Transverse colon (tissue), 4 donors: ENCODE data around the gene RYR3. TPM values are rescaled to one million over a fixed set of nuclear protein-coding genes. Genes with fewer than 3 reads are reported as not detected.

Experiments
- DNase-seq: peaks from one replicate; pipeline ENCODE4 v3.0.0-alpha.2; 2019
- H3K27ac ChIP-seq, 4 donors: fragments of 200-600 bp; sonication (generic); 2 replicates each; pipeline ENCODE4 v1.5.1; 2016 to 2018; ENCODE audit warnings: inconsistent platforms in 4 of 4
- H3K27me3 ChIP-seq: fragments of 200-600 bp; sonication (generic); 2 replicates; pipeline ENCODE4 v1.5.1; 2017; ENCODE audit warnings: inconsistent platforms
- H3K36me3 ChIP-seq, 4 donors: fragments of 200-600 bp; sonication (generic); 2 replicates each; pipeline ENCODE4 v1.5.1; 2017 to 2019; ENCODE audit warnings: inconsistent platforms in 4 of 4
- H3K4me1 ChIP-seq, 4 donors: fragments of 200-600 bp; sonication (generic); 2 replicates each; pipeline ENCODE4 v1.5.1; 2017 to 2020; ENCODE audit warnings: inconsistent platforms in 4 of 4
- H3K4me3 ChIP-seq, 4 donors: fragments of 200-600 bp; sonication (generic); 1 replicate in 1 of 4; 2 replicates in 3 of 4; pipeline versions ENCODE4 v1.5.1 to v1.6.1; 2017 to 2019; ENCODE audit warnings: inconsistent platforms in 4 of 4
- H3K9me3 ChIP-seq, 2 donors: fragments of 200-600 bp; sonication (generic); 2 replicates each; pipeline ENCODE4 v1.5.1; 2017 to 2019; ENCODE audit warnings: inconsistent platforms in 2 of 2
- CTCF ChIP-seq, 5 experiments: fragments of 200-600 bp in 3 of 5; fragments of 450-650 bp in 2 of 5; sonication (generic) in 3 of 5; IDR thresholded peaks; 1 replicate in 2 of 5; 2 replicates in 3 of 5; pipeline ENCODE4 v1.5.1; 2016 to 2017; ENCODE audit warnings: antibody characterized with exemption in 5 of 5, inconsistent platforms in 3 of 5, mild to moderate bottlenecking in 2 of 5, moderate library complexity in 1 of 5
- EP300 ChIP-seq: sonication (generic); formaldehyde crosslinking; IDR thresholded peaks from one replicate; pipeline ENCODE4 v1.6.1; 2017; ENCODE audit warnings: antibody characterized with exemption, low read depth
- POLR2A ChIP-seq: fragments of 450-650 bp; IDR thresholded peaks from one replicate; pipeline ENCODE4 v1.6.1; 2016; ENCODE audit warnings: antibody characterized with exemption, mild to moderate bottlenecking, moderate library complexity
- POLR2AphosphoS5 ChIP-seq, 3 donors: sonication (generic); formaldehyde crosslinking; IDR thresholded peaks; one replicate each; pipeline ENCODE4 v1.6.1; 2016; ENCODE audit warnings: antibody characterized with exemption in 3 of 3
- WGBS, 2 donors: methylation state at CpG; one replicate each; pipeline ENCODE4 v1.1.5; 2018; ENCODE audit warnings: low coverage in 1 of 2; 5-methylcytosine and 5-hydroxymethylcytosine counted together
- in situ Hi-C, 4 donors: fragments of 200-750 bp; cut with MboI; loops; one replicate each; pipeline versions ENCODE4 v1.15.0 to v1.15.1; 2017; ENCODE audit warnings: low sequenced_read_pairs in 3 of 4, low pct_ligation_motif_present in 1 of 4, low pct_unique_long_range_greater_than_20kb in 1 of 4
- intact Hi-C: fragments of 100-400 bp; cut with DNase I; formaldehyde crosslinking; loops from one replicate; pipeline ENCODE4 v1.15.1; 2023; ENCODE audit warnings: low total_unique reads
- total RNA-seq, 4 donors: library from RNA; depleted of rRNA; stranded (reverse); fragments of >200 nt; gene quantifications; one replicate each; pipeline ENCODE4 v1.1.0, GENCODE V29; 2016

Gene RYR3
- total RNA-seq, 4 donors from 2014 or later: 0.96 to 9.7 (median 5.4) TPM

- WGBS, 2 donors: 50 to 77% methylated on average over 3 to 5 of the region's 5 CpGs
- no peaks in the 10 kb centered on the region for H3K27me3 ChIP-seq
- TF ChIP-seq POLR2A: no peak
- no peak for TF ChIP-seq CTCF (IDR thresholded peaks at IDR 0.05)
- TF ChIP-seq POLR2AphosphoS5 (IDR thresholded peaks at IDR 0.05): no peak
- TF ChIP-seq EP300: no peak
- no peaks in the 10 kb centered on the region for H3K4me1 ChIP-seq
- no peaks in the 10 kb centered on the region for H3K9me3 ChIP-seq
- in situ Hi-C loops: loop anchor here (25.0 kb wide), 4 partner anchors 238 to 1062 kb away; partner anchors contain the start of gene CHRM5 (in 2 of the 4)
- H3K27ac ChIP-seq: no peak overlapping the region
- no peak for DNase-seq
- no peak overlapping the region for H3K4me3 ChIP-seq
- no peaks in the 10 kb centered on the region for H3K36me3 ChIP-seq
- intact Hi-C loops: no loop called here
Measured at GRCh38 chr15:33724321-33725036, 413.7 kb downstream of the RYR3 start.

DNA sequence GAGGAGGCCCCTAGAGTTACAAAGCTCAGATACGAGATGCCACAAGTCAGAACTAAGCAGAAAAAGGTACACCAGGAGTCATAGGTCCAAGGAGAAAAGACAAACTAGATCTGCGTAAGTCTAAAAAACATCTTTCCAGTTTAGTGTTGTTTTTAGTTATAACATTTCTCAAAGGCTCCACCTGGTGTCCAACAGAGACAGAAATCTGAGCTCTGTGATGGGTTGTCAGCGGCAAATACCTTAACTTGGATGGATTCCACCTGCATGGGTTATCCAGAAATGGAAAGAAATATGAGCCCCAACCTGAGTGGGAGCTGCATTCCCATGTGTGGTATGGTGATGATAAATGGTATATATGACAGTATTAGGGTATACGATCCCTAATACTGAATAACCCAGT is 418.9 kb downstream of the RYR3 start:
- no peak for TF ChIP-seq EP300
- TF ChIP-seq POLR2A: no peak
- intact Hi-C loops: no loop called here
- Histone ChIP-seq H3K27me3 (no peaks in the 10 kb centered on the region), H3K4me3 (no peak overlapping the region), H3K9me3 (no peaks in the 10 kb centered on the region), H3K36me3 (no peaks in the 10 kb centered on the region), H3K27ac (no peak overlapping the region), H3K4me1 (no peaks in the 10 kb centered on the region)
- DNase-seq: no peak
- in situ Hi-C loops: loop anchor here in 3 of 4 donors (25.0 kb wide), 2 partner anchors 233 to 258 kb away; partner anchors contain the start of gene CHRM5 (in 2 of the 3)
- WGBS, 2 donors: 94 to 95% methylated on average over 3 to 4 of the region's 4 CpGs

GRCh38 chr15:33730815-33731214 is 420.0 kb downstream of the RYR3 start:
- H3K4me3 ChIP-seq: no peak overlapping the region
- no peak overlapping the region for H3K27ac ChIP-seq
- intact Hi-C loops: no loop called here
- WGBS, 2 donors: 60 to 78% methylated on average over 2 to 4 of the region's 4 CpGs
- no peak for DNase-seq
- no peaks in the 10 kb centered on the region for H3K27me3 ChIP-seq
- H3K9me3 ChIP-seq: no peaks in the 10 kb centered on the region
- in situ Hi-C loops: loop anchor here in 3 of 4 donors (25.0 kb wide), 2 partner anchors 231 to 256 kb away; partner anchors contain the start of gene CHRM5 (in 2 of the 3)
- H3K4me1 ChIP-seq: no peaks in the 10 kb centered on the region
- no peaks in the 10 kb centered on the region for H3K36me3 ChIP-seq
- no peak for TF ChIP-seq CTCF (IDR thresholded peaks at IDR 0.05)
- no peak for TF ChIP-seq POLR2A
- TF ChIP-seq POLR2AphosphoS5 (IDR thresholded peaks at IDR 0.05): no peak
- TF ChIP-seq EP300: no peak

DNA sequence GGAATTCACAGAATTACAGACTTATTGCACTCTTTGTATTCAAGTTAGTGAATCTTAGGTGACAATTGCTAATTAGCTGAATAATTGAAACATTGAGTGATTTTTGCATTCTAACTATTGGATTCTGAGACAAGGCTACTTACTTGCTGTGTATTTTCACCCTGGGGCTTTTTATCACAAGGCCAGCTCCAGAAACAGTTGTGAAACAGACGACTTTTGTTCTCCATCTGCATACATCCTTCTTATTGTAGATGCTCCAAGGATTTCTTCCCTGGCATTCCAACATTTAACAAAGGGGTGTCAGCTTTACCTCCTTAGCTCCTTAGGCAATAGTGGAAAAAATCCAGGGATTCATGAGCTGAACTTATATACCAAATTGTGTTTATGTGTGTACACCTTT is 424.4 kb downstream of the RYR3 start:
- in situ Hi-C loops (loop anchor here in 3 of 4 donors (25.0 kb wide), 2 partner anchors 227 to 252 kb away; partner anchors contain the start of gene CHRM5 (in 2 of the 3)), intact Hi-C loops (no loop called here)
- H3K4me3 ChIP-seq: no peak overlapping the region

DNA sequence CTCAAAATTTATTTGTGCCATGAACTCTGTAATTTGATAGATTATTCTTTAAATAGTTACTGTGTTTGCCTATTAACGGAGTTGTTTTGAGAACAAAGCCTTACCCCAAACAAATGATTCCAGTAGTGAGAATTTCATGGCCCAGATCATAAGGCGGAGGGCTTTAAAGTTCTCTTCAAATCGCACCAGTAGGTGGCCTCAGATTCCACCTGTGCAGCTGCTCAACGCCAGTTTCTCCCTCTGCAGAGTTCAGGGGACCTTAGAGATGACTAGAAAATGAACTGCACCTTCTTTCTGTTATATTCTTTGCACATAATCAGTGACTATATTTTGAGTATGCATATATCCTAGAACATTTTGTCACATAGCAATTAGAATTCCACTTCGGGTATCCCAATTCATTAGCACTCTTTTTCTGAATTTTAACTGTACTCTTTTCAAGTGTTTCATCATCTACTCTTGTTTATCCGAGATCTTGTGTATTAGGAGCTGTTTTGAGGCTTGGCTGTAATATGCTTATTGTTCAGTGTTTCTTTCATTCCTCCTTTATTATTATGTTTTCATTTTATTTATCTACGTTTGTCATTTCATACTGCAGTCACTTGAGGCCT is 425.0 kb downstream of the RYR3 start:
- no peaks in the 10 kb centered on the region for H3K27me3 ChIP-seq
- no peaks in the 10 kb centered on the region for H3K4me1 ChIP-seq
- H3K4me3 ChIP-seq: no peak overlapping the region
- H3K36me3 ChIP-seq: no peaks in the 10 kb centered on the region
- H3K27ac ChIP-seq: no peak overlapping the region
- in situ Hi-C loops: loop anchor here in 3 of 4 donors (25.0 kb wide), 2 partner anchors 227 to 252 kb away; partner anchors contain the start of gene CHRM5 (in 2 of the 3)
- no peak for TF ChIP-seq POLR2AphosphoS5 (IDR thresholded peaks at IDR 0.05)
- TF ChIP-seq CTCF (IDR thresholded peaks at IDR 0.05): peak; percentile 17 to 44 (median 29)
- H3K9me3 ChIP-seq: no peaks in the 10 kb centered on the region
- intact Hi-C loops: no loop called here
- peak; percentile 14 for DNase-seq
- WGBS, 2 donors: 51 to 65% methylated on average over 5 to 7 of the region's 7 CpGs

More for the DNA sequence above, 424.4 kb downstream of the RYR3 start:
- H3K4me1 ChIP-seq: no peaks in the 10 kb centered on the region
- WGBS, 2 donors: 16 to 25% methylated on average over 1 of the region's 1 CpG
- H3K9me3 ChIP-seq: no peaks in the 10 kb centered on the region
- H3K36me3 ChIP-seq: no peaks in the 10 kb centered on the region
- DNase-seq: no peak
- H3K27me3 ChIP-seq: no peaks in the 10 kb centered on the region
- H3K27ac ChIP-seq: no peak overlapping the region
- TF ChIP-seq POLR2A: no peak
